NCI-H128 (cell line): ENCODE results near the gene GTF3C4.
A peak's percentile ranks its signal among the peaks of the same experiment; 100 is the strongest.

Experiments
- DNase-seq: peaks from one replicate; lab custom pipeline; 2025; ENCODE audit not compliant: unreplicated experiment; lab: John Stamatoyannopoulos, UW

The GTF3C4 gene

GRCh38 chr9:132670457-132671391, at the start of gene GTF3C4:
GTF3C4 (plus strand) TSS chr9:132670464; CDS start chr9:132670599, 135 bp downstream.
- no peak for DNase-seq

- DNase-seq: no peak
These were observed 48.1 kb upstream of the GTF3C4 start for GRCh38 chr9:132622159-132622558.

GRCh38 chr9:132626285-132626684, 44.0 kb upstream of the GTF3C4 start:
- DNase-seq: no peak

- no peak for DNase-seq
These were observed 43.2 kb upstream of the GTF3C4 start for GRCh38 chr9:132627106-132627505.

GRCh38 chr9:132627594-132627993, 42.7 kb upstream of the GTF3C4 start:
- no peak for DNase-seq

GRCh38 chr9:132628746-132629145, 41.5 kb upstream of the GTF3C4 start:
- DNase-seq: no peak

- DNase-seq: no peak
These were observed 40.1 kb upstream of the GTF3C4 start for GRCh38 chr9:132630116-132630515.

- DNase-seq: no peak
These were observed 39.5 kb upstream of the GTF3C4 start for GRCh38 chr9:132630811-132631210.

- DNase-seq: no peak
These were observed 39.0 kb upstream of the GTF3C4 start for GRCh38 chr9:132631280-132631679.

- DNase-seq: no peak
These were observed 38.6 kb upstream of the GTF3C4 start for GRCh38 chr9:132631685-132632084.

- no peak for DNase-seq
These were observed 37.7 kb upstream of the GTF3C4 start for GRCh38 chr9:132632413-132633129.

- no peak for DNase-seq
These were observed 35.9 kb upstream of the GTF3C4 start for GRCh38 chr9:132634327-132634726.

- DNase-seq: peak; percentile 11
These were observed 32.9 kb upstream of the GTF3C4 start for GRCh38 chr9:132637351-132637750.

- no peak for DNase-seq
These were observed 32.5 kb upstream of the GTF3C4 start for GRCh38 chr9:132637801-132638200.

- no peak for DNase-seq
These were observed 32.0 kb upstream of the GTF3C4 start for GRCh38 chr9:132638240-132638639.

GRCh38 chr9:132639322-132639721, 30.9 kb upstream of the GTF3C4 start:
- DNase-seq: no peak

- DNase-seq: no peak
These were observed 29.0 kb upstream of the GTF3C4 start for GRCh38 chr9:132641216-132641615.

GRCh38 chr9:132644251-132644650, 26.0 kb upstream of the GTF3C4 start:
- DNase-seq: no peak

- no peak for DNase-seq
These were observed 25.0 kb upstream of the GTF3C4 start for GRCh38 chr9:132645306-132645705.

- no peak for DNase-seq
These were observed 24.6 kb upstream of the GTF3C4 start for GRCh38 chr9:132645711-132646110.

GRCh38 chr9:132646726-132647125, 23.5 kb upstream of the GTF3C4 start:
- DNase-seq: no peak

GRCh38 chr9:132647355-132647754, 22.9 kb upstream of the GTF3C4 start:
- no peak for DNase-seq
